NCI-H2227 (cell line): ENCODE data around the gene NRBF2.

Experiments
- DNase-seq: peaks from one replicate; lab custom pipeline; 2025; ENCODE audit not compliant: unreplicated experiment; lab: John Stamatoyannopoulos, UW

The NRBF2 gene

GRCh38 chr10:63157845-63158624, 24.9 kb downstream of the NRBF2 start:
- peak; percentile 63 for DNase-seq

- DNase-seq: no peak
Measured at GRCh38 chr10:63161592-63161991, 28.5 kb downstream of the NRBF2 start.

- DNase-seq: no peak
Measured at GRCh38 chr10:63164166-63164623, 31.1 kb downstream of the NRBF2 start.

- no peak for DNase-seq
Measured at GRCh38 chr10:63165249-63165648, 32.1 kb downstream of the NRBF2 start.

- DNase-seq: peak; percentile 53
Measured at GRCh38 chr10:63166742-63167258, 33.7 kb downstream of the NRBF2 start.

- DNase-seq: no peak
Measured at GRCh38 chr10:63168821-63169462, 35.8 kb downstream of the NRBF2 start.

- DNase-seq: no peak
Measured at GRCh38 chr10:63169624-63170023, 36.5 kb downstream of the NRBF2 start.

- no peak for DNase-seq
Measured at GRCh38 chr10:63171255-63171855, 38.2 kb downstream of the NRBF2 start.

GRCh38 chr10:63171926-63172325, 38.8 kb downstream of the NRBF2 start:
- no peak for DNase-seq

- DNase-seq: no peak
Measured at GRCh38 chr10:63173468-63174232, 40.5 kb downstream of the NRBF2 start.

- no peak for DNase-seq
Measured at GRCh38 chr10:63175534-63175933, 42.4 kb downstream of the NRBF2 start.

- DNase-seq: no peak
Measured at GRCh38 chr10:63192826-63193225, 59.7 kb downstream of the NRBF2 start.

GRCh38 chr10:63197344-63198092, 64.4 kb downstream of the NRBF2 start:
- no peak for DNase-seq

- DNase-seq: no peak
Measured at GRCh38 chr10:63199716-63200115, 66.6 kb downstream of the NRBF2 start.

- DNase-seq: no peak
Measured at GRCh38 chr10:63200431-63200830, 67.3 kb downstream of the NRBF2 start.

- no peak for DNase-seq
Measured at GRCh38 chr10:63201118-63201517, 68.0 kb downstream of the NRBF2 start.
